Breast epithelium (tissue), 4 donors: ENCODE results near the gene POLR2L. TPM values are rescaled to one million over a fixed set of nuclear protein-coding genes. Genes with fewer than 3 reads are reported as not detected.

ENCODE experiments used
- DNase-seq, 2 donors: peaks; one replicate each; pipeline ENCODE4 v3.0.0-alpha.2; 2019; ENCODE audit warnings: low spot score in 2 of 2
- H3K27ac ChIP-seq, 2 donors: fragments of 200-600 bp; sonication (generic) in 1 of 2; one replicate each; pipeline ENCODE4 v1.5.1; 2016 to 2019; ENCODE audit warnings: mild to moderate bottlenecking in 1 of 2
- H3K27me3 ChIP-seq, 2 donors: fragments of 200-600 bp; sonication (generic) in 1 of 2; one replicate each; pipeline versions ENCODE4 v1.5.1 to v1.6.0; 2017 to 2019; ENCODE audit warnings: control low read depth in 1 of 2, mild to moderate bottlenecking in 1 of 2
- H3K36me3 ChIP-seq: fragments of 200-600 bp; one replicate; pipeline ENCODE4 v1.5.1; 2019
- H3K4me1 ChIP-seq, 2 donors: fragments of 200-600 bp; sonication (generic); one replicate each; pipeline ENCODE4 v1.5.1; 2016 to 2019; ENCODE audit warnings: control low read depth in 1 of 2
- H3K4me3 ChIP-seq, 3 donors: fragments of 200-600 bp; sonication (generic); 1 replicate in 2 of 3; 2 replicates in 1 of 3; pipeline ENCODE4 v1.5.1; 2016 to 2019; ENCODE audit warnings: mild to moderate bottlenecking in 3 of 3, moderate library complexity in 2 of 3
- H3K9me3 ChIP-seq, 2 donors: fragments of 200-600 bp; sonication (generic) in 1 of 2; one replicate each; pipeline ENCODE4 v1.5.1; 2016 to 2019; ENCODE audit warnings: control low read depth in 1 of 2
- POLR2A ChIP-seq: fragments of 450-650 bp; IDR thresholded peaks from one replicate; pipeline ENCODE4 v1.6.1; 2016; ENCODE audit warnings: antibody characterized with exemption, mild to moderate bottlenecking, moderate library complexity
- POLR2AphosphoS5 ChIP-seq, 3 donors: sonication (generic); formaldehyde crosslinking; IDR thresholded peaks; one replicate each; pipeline ENCODE4 v1.6.1; 2017; ENCODE audit warnings: antibody characterized with exemption in 3 of 3
- intact Hi-C: fragments of 100-400 bp; cut with DNase I; formaldehyde crosslinking; loops from one replicate; pipeline ENCODE4 v1.15.1; 2023; ENCODE audit warnings: low total_unique reads
- total RNA-seq, 3 donors: library from RNA; depleted of rRNA; stranded (reverse); fragments of >200 nt; gene quantifications; one replicate each; pipeline ENCODE4 v1.1.0, GENCODE V29; 2016
- TF ChIP-seq, protein P1 (sequence below), 3 donors: fragments of 450-650 bp; IDR thresholded peaks; one replicate each; pipeline ENCODE4 v1.5.1; 2016 to 2017; ENCODE audit warnings: antibody characterized with exemption in 3 of 3, mild to moderate bottlenecking in 3 of 3, moderate library complexity in 3 of 3

POLR2L gene
- total RNA-seq, 3 donors from 2014 or later = 51.8 to 126 (median 96.7) TPM

DNA sequence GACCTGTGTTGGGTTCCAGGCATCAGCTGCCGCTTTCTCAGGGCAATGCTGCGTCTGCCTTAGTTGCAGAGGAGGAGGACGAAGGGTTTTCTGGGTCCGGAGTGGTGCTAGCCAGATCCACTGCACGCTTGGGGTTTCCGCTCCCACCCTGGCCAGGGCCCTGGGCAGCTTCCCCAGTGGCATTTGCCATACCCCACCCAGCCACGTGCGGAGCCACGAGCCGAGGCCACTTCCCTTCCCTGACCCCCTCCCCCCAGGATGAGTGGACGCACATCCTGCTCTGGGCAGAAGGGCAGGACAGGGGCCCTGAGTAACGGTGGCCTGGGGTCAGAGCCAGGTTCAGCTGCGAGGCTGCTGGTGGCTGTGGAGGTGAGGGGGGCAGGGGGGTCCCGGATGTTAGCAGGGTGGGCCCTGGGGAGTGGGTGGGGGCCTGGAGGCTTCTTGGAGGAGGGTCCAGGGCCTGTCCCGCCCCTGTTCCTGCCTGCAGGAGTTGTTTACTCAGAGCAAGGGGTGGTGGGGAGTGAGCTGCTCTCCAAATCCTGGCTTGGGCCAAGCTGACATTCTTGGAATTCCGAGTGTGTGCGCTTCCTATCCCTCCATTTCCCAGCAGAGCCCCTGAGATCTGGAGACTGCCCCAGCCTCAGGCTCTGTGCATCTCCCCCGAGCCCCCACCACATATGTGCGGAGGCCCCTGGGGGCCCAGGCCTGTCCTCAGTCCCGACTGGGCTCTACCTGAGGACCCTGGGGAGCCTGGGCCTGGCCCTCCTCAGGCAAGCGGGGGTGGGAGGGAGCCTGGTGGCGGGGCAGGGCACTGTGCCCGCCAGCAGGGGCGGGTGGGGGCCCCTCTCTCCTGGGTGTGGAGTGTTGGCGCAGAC is 1.7 kb upstream of the POLR2L start:
- intact Hi-C loops = no loop called here
- Histone ChIP-seq H3K9me3 (no peaks in the 10 kb centered on the region), H3K27me3 (no peaks in the 10 kb centered on the region), H3K27ac (peak overlapping the region; percentile 94 to 98), H3K4me1 (peaks cover 21 to 35% of the 10 kb centered on the region in 2 donors), H3K36me3 (no peaks in the 10 kb centered on the region), H3K4me3 (peak overlapping the region; percentile 83 to 100 (median 91))
- TF ChIP-seq POLR2A (no peak), POLR2AphosphoS5 (IDR thresholded peaks at IDR 0.05) (peak; percentile 79 to 96 (median 95))
- DNase-seq = peak; percentile 84

DNA sequence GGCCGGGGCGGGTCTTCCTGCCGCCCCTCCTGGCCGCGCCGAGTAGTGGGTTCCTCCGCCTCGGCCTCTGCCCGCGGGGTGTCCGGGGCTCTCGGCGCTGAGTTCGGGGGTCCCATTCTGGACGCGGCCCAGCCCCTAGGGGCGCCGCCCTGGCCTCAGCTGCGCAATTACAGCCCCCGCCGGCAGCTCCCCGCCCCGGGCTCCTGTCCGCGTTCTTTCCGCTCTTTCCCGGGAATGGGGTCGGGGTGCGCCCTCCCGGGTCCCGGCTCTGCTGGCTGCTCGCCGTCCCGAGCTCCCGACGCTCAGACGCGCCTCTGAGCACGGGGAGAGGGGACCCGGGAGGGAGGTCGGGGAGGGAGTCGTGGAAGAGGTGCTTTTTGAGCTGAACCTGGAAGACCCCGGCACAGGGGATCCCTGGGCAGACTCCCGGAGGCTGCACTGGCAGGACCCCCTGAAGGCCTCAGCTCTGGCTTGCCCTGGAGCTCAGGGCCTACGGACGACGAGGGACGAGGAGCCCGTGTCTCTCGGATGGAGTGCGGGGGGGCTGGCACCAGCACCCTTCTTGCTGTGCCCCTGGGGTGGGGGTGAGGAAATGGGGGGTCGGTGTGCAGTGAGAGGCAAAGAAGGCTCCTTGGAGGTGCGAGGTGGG is 881 bp upstream of the POLR2L start:
- Histone ChIP-seq H3K36me3 (no peaks in the 10 kb centered on the region), H3K9me3 (no peaks in the 10 kb centered on the region), H3K4me1 (peaks cover 15 to 27% of the 10 kb centered on the region in 2 donors), H3K4me3 (peak overlapping the region; percentile 83 to 100 (median 91)), H3K27ac (peak overlapping the region; percentile 94 to 98), H3K27me3 (no peaks in the 10 kb centered on the region)
- intact Hi-C loops = no loop called here
- TF ChIP-seq POLR2AphosphoS5 (IDR thresholded peaks at IDR 0.05) = no peak
- TF ChIP-seq, protein P1, sequence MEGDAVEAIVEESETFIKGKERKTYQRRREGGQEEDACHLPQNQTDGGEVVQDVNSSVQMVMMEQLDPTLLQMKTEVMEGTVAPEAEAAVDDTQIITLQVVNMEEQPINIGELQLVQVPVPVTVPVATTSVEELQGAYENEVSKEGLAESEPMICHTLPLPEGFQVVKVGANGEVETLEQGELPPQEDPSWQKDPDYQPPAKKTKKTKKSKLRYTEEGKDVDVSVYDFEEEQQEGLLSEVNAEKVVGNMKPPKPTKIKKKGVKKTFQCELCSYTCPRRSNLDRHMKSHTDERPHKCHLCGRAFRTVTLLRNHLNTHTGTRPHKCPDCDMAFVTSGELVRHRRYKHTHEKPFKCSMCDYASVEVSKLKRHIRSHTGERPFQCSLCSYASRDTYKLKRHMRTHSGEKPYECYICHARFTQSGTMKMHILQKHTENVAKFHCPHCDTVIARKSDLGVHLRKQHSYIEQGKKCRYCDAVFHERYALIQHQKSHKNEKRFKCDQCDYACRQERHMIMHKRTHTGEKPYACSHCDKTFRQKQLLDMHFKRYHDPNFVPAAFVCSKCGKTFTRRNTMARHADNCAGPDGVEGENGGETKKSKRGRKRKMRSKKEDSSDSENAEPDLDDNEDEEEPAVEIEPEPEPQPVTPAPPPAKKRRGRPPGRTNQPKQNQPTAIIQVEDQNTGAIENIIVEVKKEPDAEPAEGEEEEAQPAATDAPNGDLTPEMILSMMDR (IDR thresholded peaks at IDR 0.05) = no peak
- TF ChIP-seq POLR2A = no peak
- DNase-seq = no peak

DNA sequence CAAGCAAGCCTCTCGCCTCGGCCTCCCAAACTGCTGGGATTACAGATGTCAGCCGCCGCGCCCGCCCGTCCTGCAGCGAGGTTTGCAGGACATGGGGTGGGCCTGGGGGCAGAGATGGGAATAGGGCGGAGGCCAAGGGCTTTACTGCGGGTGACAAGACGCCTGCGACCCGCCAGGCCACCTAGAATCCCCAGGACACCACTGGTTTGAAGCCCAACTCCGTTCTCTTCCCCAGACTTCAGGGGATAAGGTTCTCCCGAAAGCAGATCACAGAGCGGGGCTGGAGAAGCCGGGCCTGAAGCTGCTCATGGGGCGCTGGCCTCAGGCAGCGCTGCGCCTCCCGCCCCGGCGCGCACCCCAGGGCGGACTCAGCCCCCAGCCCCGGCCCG is 354 bp downstream of the POLR2L start:
- Histone ChIP-seq H3K27ac (peak overlapping the region; percentile 94 to 98), H3K9me3 (no peaks in the 10 kb centered on the region), H3K27me3 (no peaks in the 10 kb centered on the region), H3K36me3 (no peaks in the 10 kb centered on the region), H3K4me1 (peaks cover 15 to 24% of the 10 kb centered on the region in 2 donors), H3K4me3 (peak overlapping the region; percentile 83 to 100 (median 91))
- TF ChIP-seq, protein P1 (IDR thresholded peaks at IDR 0.05) = no peak
- no peak for TF ChIP-seq POLR2AphosphoS5 (IDR thresholded peaks at IDR 0.05)
- intact Hi-C loops = no loop called here
- no peak for DNase-seq

DNA sequence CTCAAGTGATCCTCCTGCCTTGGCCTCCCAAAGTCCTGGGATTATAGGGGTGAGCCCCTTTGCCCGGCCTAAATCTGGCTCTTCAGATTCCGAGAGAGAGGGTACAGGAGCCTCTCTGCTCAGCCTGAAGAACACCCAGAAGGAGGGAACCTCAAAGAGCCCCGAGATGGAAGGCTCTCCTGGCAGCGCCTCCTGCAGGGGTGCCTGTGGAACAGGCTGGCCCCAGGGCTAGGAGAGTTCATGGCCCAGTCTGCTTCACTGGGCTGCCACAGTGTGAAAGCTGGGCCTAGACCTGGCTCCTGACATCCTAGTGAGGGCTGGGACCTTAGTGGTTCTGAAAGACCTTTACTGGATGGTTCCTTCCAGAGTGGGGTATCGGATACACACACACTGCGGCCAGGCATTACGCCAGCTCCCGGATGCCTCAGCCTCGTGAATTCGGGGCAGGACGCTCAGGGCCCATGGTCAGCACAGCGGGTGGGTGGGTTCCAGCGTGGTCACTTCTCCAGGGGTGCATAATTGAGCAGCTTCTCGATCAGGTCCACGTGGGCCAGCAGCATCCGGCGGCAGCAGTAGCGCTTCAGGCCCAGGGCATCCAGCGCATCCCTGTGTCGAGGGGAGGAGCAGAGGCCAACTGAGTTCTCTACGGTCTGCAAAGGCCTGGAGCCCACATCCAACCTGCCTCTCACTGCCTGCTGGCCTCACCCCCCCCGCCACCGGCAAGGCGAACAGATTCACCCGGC is 2.3 kb downstream of the POLR2L start:
- Histone ChIP-seq H3K4me3 (peak overlapping the region in 2 of 3 donors; percentile 91 to 100), H3K9me3 (no peaks in the 10 kb centered on the region), H3K27ac (peak overlapping the region; percentile 21 to 57), H3K4me1 (peaks cover 9 to 24% of the 10 kb centered on the region in 2 donors), H3K27me3 (no peaks in the 10 kb centered on the region), H3K36me3 (no peaks in the 10 kb centered on the region)
- intact Hi-C loops = no loop called here
- no peak for DNase-seq
- TF ChIP-seq POLR2A (no peak), POLR2AphosphoS5 (IDR thresholded peaks at IDR 0.05) (no peak)
- TF ChIP-seq, protein P1 (IDR thresholded peaks at IDR 0.05) = no peak

DNA sequence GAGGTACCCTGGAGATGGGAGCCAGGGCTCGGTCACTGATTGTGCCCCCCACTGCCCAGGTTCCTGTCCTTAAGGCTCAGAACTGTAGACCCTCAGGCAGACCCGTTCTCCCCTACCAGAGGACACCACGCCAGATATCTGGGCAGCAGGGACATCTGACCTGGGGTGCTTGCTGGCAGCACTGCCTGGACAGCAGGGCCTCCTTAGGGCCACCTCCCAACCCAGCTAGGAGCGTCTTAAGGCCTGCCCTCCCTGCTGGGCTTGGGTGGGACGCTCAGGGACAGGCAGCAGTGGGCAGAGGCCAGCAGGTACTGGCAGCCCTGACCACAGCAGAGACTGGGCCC is 3.1 kb downstream of the POLR2L start:
- intact Hi-C loops = no loop called here
- no peak overlapping the region for H3K27ac ChIP-seq
- no peaks in the 10 kb centered on the region for H3K9me3 ChIP-seq
- H3K27me3 ChIP-seq = no peaks in the 10 kb centered on the region
- DNase-seq = no peak
- no peaks in the 10 kb centered on the region for H3K36me3 ChIP-seq
- TF ChIP-seq POLR2AphosphoS5 (IDR thresholded peaks at IDR 0.05) (no peak), POLR2A (no peak)
- TF ChIP-seq, protein P1 (IDR thresholded peaks at IDR 0.05) = no peak
- H3K4me3 ChIP-seq = no peak overlapping the region
- peaks cover 3 to 24% of the 10 kb centered on the region in 2 donors for H3K4me1 ChIP-seq
